ENCODE results near the gene PRUNE2.

GRCh38 chr9:76910861-76911260, 4.9 kb upstream of the PRUNE2 start:
- TF ChIP-seq POLR2A (IDR thresholded peaks at IDR 0.05) (no peak), POLR2AphosphoS5 (IDR thresholded peaks at IDR 0.05) (no peak)

Measured in transverse colon (tissue), 3 donors.